ENCODE results near the gene DRC7. TPM values are rescaled to one million over a fixed set of nuclear protein-coding genes. Genes with fewer than 3 reads are reported as not detected.
"Not testable (repeated sequence)": the region's sequence is repeated elsewhere in the genome, so short reads cannot be mapped to it uniquely, and the experiment has no call there.

The DRC7 gene
- total and polyA plus RNA-seq, 2 donors from 2014 or later, result 1.8 to 3.2 TPM

- no peak overlapping the region for H3K4me3 ChIP-seq (ENCODE audit: low read length in 3 of 3)
- no peak for TF ChIP-seq CTCF (IDR thresholded peaks at IDR 0.05; ENCODE audit: borderline replicate concordance, extremely low read depth, insufficient read depth)
- FAIRE-seq (no peak), DNase-seq (no peak)
- no peaks in the 10 kb centered on the region for H3K4me1 ChIP-seq (ENCODE audit: control insufficient read depth in 2 of 3, insufficient read depth in 2 of 3, low read depth in 1 of 3, low read length in 3 of 3)
- H3K36me3 ChIP-seq (ENCODE audit: control insufficient read depth in 2 of 3, insufficient read depth in 3 of 3, low read length in 3 of 3), result no peaks in the 10 kb centered on the region
- H3K27ac ChIP-seq (ENCODE audit: low read depth in 2 of 2, low read length in 2 of 2), result no peak overlapping the region
- H3K9ac ChIP-seq (ENCODE audit: low read length in 3 of 3), result no peak overlapping the region
- intact Hi-C loops (cut with DNase I), result no loop called here
- H3K9me3 ChIP-seq (ENCODE audit: control insufficient read depth in 2 of 3, insufficient read depth in 1 of 3, low read length in 3 of 3), result no peaks in the 10 kb centered on the region
- H3K27me3 ChIP-seq (ENCODE audit: control insufficient read depth, insufficient read depth, low read length), result no peaks in the 10 kb centered on the region
Observed at GRCh38 chr16:57727610-57728009, 33.0 kb downstream of the DRC7 start.

- no peak overlapping the region for H3K27ac ChIP-seq (ENCODE audit: low read depth in 2 of 2, low read length in 2 of 2)
- no peak overlapping the region for H3K4me3 ChIP-seq (ENCODE audit: low read length in 3 of 3)
- FAIRE-seq (no peak), DNase-seq (no peak)
- intact Hi-C loops (cut with DNase I), result no loop called here
- no peaks in the 10 kb centered on the region for H3K4me1 ChIP-seq (ENCODE audit: control insufficient read depth in 2 of 3, insufficient read depth in 2 of 3, low read depth in 1 of 3, low read length in 3 of 3)
- H3K9me3 ChIP-seq (ENCODE audit: control insufficient read depth in 2 of 3, insufficient read depth in 1 of 3, low read length in 3 of 3), result no peaks in the 10 kb centered on the region
- no peak overlapping the region for H3K9ac ChIP-seq (ENCODE audit: low read length in 3 of 3)
- H3K27me3 ChIP-seq (ENCODE audit: control insufficient read depth, insufficient read depth, low read length), result no peaks in the 10 kb centered on the region
- no peak for TF ChIP-seq CTCF (IDR thresholded peaks at IDR 0.05; ENCODE audit: borderline replicate concordance, extremely low read depth, insufficient read depth)
- H3K36me3 ChIP-seq (ENCODE audit: control insufficient read depth in 2 of 3, insufficient read depth in 3 of 3, low read length in 3 of 3), result no peaks in the 10 kb centered on the region
Observed at GRCh38 chr16:57728336-57729181, 34.0 kb downstream of the DRC7 start.

GRCh38 chr16:57729182-57729484, 34.5 kb downstream of the DRC7 start:
- intact Hi-C loops (cut with DNase I), result no loop called here
- Histone ChIP-seq H3K4me3 (ENCODE audit: low read length in 3 of 3) (no peak overlapping the region), H3K27ac (ENCODE audit: low read depth in 2 of 2, low read length in 2 of 2) (no peak overlapping the region), H3K27me3 (ENCODE audit: control insufficient read depth, insufficient read depth, low read length) (no peaks in the 10 kb centered on the region), H3K9me3 (ENCODE audit: control insufficient read depth in 2 of 3, insufficient read depth in 1 of 3, low read length in 3 of 3) (no peaks in the 10 kb centered on the region), H3K9ac (ENCODE audit: low read length in 3 of 3) (no peak overlapping the region), H3K36me3 (ENCODE audit: control insufficient read depth in 2 of 3, insufficient read depth in 3 of 3, low read length in 3 of 3) (no peaks in the 10 kb centered on the region), H3K4me1 (ENCODE audit: control insufficient read depth in 2 of 3, insufficient read depth in 2 of 3, low read depth in 1 of 3, low read length in 3 of 3) (peaks cover 0 to under 1% (median 0%) of the 10 kb centered on the region in 3 donors)
- no peak for TF ChIP-seq CTCF (IDR thresholded peaks at IDR 0.05; ENCODE audit: borderline replicate concordance, extremely low read depth, insufficient read depth)
- FAIRE-seq (no peak), DNase-seq (no peak)

- H3K36me3 ChIP-seq (ENCODE audit: control insufficient read depth in 2 of 3, insufficient read depth in 3 of 3, low read length in 3 of 3); DNase-seq; intact Hi-C loops (cut with DNase I); H3K27ac ChIP-seq (ENCODE audit: low read depth in 2 of 2, low read length in 2 of 2); H3K4me1 ChIP-seq (ENCODE audit: control insufficient read depth in 2 of 3, insufficient read depth in 2 of 3, low read depth in 1 of 3, low read length in 3 of 3); H3K9me3 ChIP-seq (ENCODE audit: control insufficient read depth in 2 of 3, insufficient read depth in 1 of 3, low read length in 3 of 3); FAIRE-seq; H3K4me3 ChIP-seq (ENCODE audit: low read length in 3 of 3); H3K27me3 ChIP-seq (ENCODE audit: control insufficient read depth, insufficient read depth, low read length); H3K9ac ChIP-seq (ENCODE audit: low read length in 3 of 3): not testable (repeated sequence)
Observed at GRCh38 chr16:57729852-57730251, 35.2 kb downstream of the DRC7 start.

Measured in kidney (tissue), 14 donors.